ENCODE data around the gene NCAPG.

Gene NCAPG

DNA sequence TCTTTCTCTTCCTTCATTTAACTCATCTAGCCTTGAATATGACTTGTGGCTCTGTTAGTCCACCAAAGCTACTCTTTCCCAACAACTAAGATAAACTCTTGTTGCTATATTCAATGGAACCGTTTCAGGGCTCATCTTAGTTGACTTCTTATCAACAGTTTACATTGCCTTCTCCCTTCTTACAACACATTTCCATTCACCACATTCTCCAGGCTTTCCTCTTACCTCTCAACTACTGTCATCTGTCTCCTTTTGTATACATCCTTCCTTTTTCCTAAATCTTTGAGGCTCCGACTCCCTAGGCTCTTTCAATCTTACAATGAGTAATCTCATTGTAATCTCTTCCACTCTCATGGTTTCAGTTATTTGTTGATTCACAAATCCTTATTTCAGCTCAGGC is 58.5 kb downstream of the NCAPG start:
- no peak for DNase-seq (ENCODE audit: low read depth in 2 of 2)

DNA sequence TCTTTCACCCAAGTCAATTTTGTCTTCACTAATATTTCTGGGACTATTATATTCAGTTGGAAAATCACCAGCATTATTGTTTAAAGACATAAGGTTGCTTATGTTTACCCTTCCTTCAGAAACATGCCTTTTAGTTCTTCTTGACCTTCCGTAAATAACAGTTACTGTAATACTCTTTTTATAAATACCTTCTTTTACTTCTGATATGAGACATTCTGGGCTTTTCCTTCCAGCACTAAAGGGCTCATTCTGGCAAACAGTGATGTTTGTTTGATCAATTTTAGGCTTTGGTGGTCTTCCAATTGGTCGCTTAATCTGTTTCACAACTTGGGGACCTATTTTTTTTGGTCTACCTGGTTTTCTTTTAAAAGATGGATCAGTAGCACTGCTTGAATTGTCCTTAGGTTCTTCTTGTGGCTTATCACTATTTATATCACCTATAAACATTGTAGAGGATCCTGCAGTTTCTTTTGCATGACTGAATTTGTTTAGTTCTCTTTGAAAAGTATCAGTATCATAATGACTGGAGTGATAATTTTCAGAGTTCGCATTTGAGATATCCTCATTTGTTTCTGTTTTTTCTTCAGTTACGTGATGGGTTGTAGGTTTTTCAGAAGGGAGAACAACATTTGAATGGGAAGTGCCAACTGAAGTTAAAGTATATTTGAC is 64.8 kb downstream of the NCAPG start:
- no peak for DNase-seq (ENCODE audit: low read depth in 2 of 2)

DNA sequence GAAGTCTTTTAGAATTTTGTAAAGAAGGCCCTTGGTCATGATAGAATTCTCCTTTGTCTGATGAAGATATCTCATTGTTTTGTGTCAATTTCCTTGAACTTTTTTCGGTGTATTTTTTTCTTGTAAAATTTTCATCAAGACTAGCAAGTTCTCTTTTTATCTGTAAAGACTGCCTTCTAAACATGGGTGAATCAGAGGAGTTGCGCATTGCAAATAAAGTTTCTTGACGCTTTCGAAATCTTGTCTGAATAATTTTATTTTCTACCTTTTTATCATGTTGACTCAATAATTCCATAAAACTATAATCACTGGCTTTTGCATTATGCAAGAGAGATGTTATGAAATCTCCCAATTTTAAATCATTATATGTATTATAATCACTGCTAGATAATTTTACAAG is 66.2 kb downstream of the NCAPG start:
- no peak for DNase-seq (ENCODE audit: low read depth in 2 of 2)

DNA sequence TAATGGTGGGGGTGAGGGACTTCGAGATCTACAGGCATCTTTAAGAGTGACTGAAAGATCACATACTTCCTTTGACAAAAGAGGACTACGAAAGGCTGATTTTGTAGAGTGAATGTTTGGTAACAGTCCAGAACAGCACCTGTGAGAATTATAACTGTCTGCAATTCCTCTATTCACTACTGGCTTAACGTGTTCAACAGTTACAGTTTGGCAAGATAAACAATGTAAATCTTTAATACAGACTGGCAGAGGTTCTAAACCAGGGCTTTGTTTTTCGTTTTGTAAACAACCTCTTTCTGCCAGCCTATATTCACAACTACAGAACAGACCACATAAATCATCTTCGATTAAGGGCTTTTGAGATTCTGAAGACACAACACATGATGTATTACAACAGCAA is 66.9 kb downstream of the NCAPG start:
- no peak for DNase-seq (ENCODE audit: low read depth in 2 of 2)

DNA sequence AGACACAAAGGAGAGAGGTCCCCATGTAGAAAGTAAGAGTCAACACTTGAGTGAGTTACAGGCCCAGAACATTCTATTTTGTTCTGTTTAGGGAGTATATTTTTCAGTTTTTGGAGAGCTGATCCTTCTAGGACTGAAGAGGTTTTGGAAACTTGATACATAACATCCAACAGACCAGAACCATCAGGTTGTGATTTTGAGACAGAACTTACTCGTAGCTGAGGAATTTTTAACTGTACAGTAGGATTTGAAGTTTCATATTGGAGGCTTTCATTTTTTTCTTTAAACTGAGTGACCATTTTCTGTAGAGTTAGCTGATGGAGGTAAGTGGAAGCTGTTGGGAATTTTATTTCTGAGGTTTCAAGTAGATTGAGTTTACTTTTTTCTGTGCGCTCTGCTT is 73.3 kb downstream of the NCAPG start:
- DNase-seq (ENCODE audit: low read depth in 2 of 2) = no peak

DNA sequence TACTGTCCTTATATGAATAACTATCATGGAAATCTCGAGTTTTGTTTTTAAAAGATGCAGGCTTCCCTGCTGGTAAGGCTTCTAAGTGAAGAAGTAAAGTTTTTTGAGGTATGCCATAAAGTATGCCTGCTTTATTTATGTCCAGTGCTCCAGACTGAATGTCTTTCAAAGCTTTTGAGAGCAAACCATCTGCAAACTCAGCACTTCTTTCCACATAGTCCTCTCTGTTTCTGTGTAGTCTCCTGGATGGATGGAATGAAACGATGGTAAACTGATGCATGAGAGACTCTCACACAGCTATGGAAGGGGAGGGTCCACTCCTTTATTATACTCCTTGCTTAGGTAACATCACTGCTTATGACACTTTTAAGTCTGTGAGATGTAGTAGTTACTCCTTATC is 73.7 kb downstream of the NCAPG start:
- DNase-seq (ENCODE audit: low read depth in 2 of 2) = no peak

DNA sequence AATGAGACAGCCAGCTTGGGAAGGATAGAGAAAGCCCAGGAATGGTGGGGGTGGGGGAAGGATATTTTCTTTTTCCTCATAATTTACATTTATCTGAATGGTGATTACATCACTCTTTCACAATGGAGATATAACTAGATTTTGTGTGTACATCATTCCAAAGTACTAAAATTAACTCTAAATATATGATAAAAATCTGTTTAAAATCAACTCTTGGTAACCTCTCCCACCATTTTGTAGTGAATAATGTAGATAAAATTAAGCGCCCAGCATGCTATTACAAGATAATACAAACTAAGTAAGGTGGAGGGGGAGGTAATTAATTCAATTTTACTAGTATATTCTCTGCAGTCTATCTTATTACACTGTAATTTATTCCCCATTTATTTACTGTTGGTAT is 78.9 kb downstream of the NCAPG start:
- DNase-seq (ENCODE audit: low read depth in 2 of 2) = no peak

DNA sequence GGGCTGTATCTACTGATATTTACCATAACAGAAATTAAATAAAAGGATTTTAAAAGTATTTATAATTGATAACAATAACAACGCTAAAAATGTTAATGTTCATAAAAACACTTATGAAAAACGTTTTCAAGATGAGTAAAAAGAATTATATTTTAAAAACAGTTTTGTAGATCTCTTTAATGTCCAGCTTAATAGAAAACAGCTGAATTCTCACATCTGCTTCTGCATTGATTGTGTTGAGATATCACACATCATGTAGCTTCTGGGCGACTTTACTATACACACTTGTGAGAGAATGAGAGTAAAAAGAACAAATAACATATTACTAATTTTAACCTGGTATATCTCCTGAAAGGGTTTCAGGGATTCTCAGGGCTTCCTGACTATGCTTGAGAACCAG is 83.6 kb downstream of the NCAPG start:
- no peak for DNase-seq (ENCODE audit: low read depth in 2 of 2)
